ENCODE results near the gene TCF4. TPM values are rescaled to one million over a fixed set of nuclear protein-coding genes. Genes with fewer than 3 reads are reported as not detected.

The TCF4 gene
- total RNA-seq, 1 experiment from 2014 or later, result 2.3 TPM

DNA sequence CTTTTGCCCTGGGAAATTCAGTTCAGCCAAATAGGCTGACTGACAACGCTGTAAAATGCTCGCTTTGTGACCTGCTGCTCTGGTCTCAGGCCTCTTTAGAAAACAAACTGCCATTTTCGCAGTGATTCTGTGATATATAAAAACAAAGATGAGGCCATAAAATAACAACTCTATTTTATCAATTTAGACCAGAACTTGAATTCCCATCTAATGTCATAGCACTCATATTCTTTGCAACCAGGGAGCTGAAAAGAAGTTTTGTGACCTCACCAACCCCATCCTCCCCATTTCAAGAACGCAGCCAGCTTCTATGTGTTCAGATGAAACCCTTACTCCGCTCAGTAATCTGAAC lies 40.3 kb downstream of the TCF4 start:
- TF ChIP-seq SIN3A (IDR thresholded peaks at IDR 0.05; ENCODE audit: borderline replicate concordance, insufficient read depth, low read depth, low read length) (no peak), POLR2AphosphoS5 (IDR thresholded peaks at IDR 0.05; ENCODE audit: low read depth, low read length) (no peak), TCF7L2 (IDR thresholded peaks at IDR 0.05; ENCODE audit: low read depth, low read length) (no peak)
- TF ChIP-seq, protein P1, sequence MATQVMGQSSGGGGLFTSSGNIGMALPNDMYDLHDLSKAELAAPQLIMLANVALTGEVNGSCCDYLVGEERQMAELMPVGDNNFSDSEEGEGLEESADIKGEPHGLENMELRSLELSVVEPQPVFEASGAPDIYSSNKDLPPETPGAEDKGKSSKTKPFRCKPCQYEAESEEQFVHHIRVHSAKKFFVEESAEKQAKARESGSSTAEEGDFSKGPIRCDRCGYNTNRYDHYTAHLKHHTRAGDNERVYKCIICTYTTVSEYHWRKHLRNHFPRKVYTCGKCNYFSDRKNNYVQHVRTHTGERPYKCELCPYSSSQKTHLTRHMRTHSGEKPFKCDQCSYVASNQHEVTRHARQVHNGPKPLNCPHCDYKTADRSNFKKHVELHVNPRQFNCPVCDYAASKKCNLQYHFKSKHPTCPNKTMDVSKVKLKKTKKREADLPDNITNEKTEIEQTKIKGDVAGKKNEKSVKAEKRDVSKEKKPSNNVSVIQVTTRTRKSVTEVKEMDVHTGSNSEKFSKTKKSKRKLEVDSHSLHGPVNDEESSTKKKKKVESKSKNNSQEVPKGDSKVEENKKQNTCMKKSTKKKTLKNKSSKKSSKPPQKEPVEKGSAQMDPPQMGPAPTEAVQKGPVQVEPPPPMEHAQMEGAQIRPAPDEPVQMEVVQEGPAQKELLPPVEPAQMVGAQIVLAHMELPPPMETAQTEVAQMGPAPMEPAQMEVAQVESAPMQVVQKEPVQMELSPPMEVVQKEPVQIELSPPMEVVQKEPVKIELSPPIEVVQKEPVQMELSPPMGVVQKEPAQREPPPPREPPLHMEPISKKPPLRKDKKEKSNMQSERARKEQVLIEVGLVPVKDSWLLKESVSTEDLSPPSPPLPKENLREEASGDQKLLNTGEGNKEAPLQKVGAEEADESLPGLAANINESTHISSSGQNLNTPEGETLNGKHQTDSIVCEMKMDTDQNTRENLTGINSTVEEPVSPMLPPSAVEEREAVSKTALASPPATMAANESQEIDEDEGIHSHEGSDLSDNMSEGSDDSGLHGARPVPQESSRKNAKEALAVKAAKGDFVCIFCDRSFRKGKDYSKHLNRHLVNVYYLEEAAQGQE (IDR thresholded peaks at IDR 0.05; ENCODE audit: insufficient read depth in 1 of 2, low read depth in 2 of 2, low read length in 1 of 2), result no peak
- TF ChIP-seq, protein P2, sequence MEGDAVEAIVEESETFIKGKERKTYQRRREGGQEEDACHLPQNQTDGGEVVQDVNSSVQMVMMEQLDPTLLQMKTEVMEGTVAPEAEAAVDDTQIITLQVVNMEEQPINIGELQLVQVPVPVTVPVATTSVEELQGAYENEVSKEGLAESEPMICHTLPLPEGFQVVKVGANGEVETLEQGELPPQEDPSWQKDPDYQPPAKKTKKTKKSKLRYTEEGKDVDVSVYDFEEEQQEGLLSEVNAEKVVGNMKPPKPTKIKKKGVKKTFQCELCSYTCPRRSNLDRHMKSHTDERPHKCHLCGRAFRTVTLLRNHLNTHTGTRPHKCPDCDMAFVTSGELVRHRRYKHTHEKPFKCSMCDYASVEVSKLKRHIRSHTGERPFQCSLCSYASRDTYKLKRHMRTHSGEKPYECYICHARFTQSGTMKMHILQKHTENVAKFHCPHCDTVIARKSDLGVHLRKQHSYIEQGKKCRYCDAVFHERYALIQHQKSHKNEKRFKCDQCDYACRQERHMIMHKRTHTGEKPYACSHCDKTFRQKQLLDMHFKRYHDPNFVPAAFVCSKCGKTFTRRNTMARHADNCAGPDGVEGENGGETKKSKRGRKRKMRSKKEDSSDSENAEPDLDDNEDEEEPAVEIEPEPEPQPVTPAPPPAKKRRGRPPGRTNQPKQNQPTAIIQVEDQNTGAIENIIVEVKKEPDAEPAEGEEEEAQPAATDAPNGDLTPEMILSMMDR (IDR thresholded peaks at IDR 0.05), result no peak
- CTCF ChIA-PET, result no interaction called here
- intact Hi-C loops (cut with micrococcal nuclease; ENCODE audit: unreplicated experiment) (no loop called here), in situ Hi-C loops (cut with HindIII; ENCODE audit: low pct_unique_long_range_greater_than_20kb, low sequenced_read_pairs) (no loop called here)
- POLR2A ChIA-PET, result interaction anchor here (0.6 kb wide), 1 partner anchor 446 kb away, joined by 3 read pairs; no protein-coding TSS in a partner anchor
- Histone ChIP-seq H3K9me3 (ENCODE audit: control insufficient read depth, insufficient read depth, low read depth, low read length) (no peaks in the 10 kb centered on the region), H3K4me3 (ENCODE audit: low read depth in 2 of 2, low read length in 2 of 2) (no peak overlapping the region), H3K27ac (ENCODE audit: low read length) (no peak overlapping the region), H3K36me3 (ENCODE audit: control insufficient read depth, insufficient read depth, low read length) (no peaks in the 10 kb centered on the region), H3K4me1 (ENCODE audit: control insufficient read depth, insufficient read depth, low read length) (no peaks in the 10 kb centered on the region), H3K27me3 (ENCODE audit: control insufficient read depth, insufficient read depth, low read length) (no peaks in the 10 kb centered on the region)
- no TSS peak for BruUV-seq (replicated peaks)
- no peak for DNase-seq (ENCODE audit: low read depth, low spot score)
- no peak for ATAC-seq

DNA sequence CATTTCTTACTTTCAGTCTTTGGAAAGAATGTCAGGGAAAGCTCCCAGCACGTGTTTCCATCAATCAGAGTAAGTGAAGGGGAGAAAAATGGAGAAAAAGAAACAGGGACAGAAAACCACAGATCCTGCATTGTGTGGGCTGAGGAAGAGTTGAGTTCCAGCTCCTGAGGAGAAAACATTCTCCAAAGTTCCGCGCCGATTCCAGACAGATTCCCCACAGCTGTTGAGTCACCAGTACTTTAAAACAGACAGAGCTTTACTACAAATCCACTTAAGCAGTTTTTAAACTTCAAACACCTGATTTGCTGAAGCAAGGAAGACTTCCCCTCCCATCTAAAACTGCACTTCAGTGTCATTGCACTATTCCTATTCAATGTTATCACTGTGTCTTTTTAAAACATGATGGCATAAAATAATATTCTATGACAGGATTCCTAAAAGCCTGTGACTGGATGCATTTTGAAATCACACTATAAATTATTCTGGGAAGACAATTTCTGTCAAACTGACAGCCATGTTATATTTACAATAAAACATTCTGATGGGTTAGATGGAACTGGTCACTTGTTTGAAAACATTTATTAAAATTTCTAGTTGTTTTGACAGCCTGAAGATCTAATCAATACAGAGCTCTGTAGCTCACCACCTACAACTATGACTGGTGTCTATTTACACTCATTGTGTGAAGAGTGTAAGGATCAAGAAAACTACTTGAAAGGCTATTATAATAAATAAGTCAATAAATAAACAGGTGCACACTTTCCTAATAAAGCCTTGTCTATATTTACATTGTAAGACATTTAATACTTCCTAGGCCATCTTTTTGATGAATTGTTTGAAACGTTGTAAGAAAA lies 40.9 kb downstream of the TCF4 start:
- CTCF ChIA-PET, result no interaction called here
- Histone ChIP-seq H3K27ac (ENCODE audit: low read length) (no peak overlapping the region), H3K9me3 (ENCODE audit: control insufficient read depth, insufficient read depth, low read depth, low read length) (no peaks in the 10 kb centered on the region), H3K4me1 (ENCODE audit: control insufficient read depth, insufficient read depth, low read length) (no peaks in the 10 kb centered on the region), H3K27me3 (ENCODE audit: control insufficient read depth, insufficient read depth, low read length) (no peaks in the 10 kb centered on the region), H3K36me3 (ENCODE audit: control insufficient read depth, insufficient read depth, low read length) (no peaks in the 10 kb centered on the region), H3K4me3 (ENCODE audit: low read depth in 2 of 2, low read length in 2 of 2) (0 out of 4 replicates have a peak overlapping the region, but pooled peaks of 1 of the 2 experiments have one; percentile 5)
- DNase-seq (ENCODE audit: low read depth, low spot score) (no peak), ATAC-seq (no peak)
- in situ Hi-C loops (cut with HindIII; ENCODE audit: low pct_unique_long_range_greater_than_20kb, low sequenced_read_pairs), result no loop called here
- BruUV-seq (replicated peaks), result no TSS peak
- TF ChIP-seq, protein P1 (IDR thresholded peaks at IDR 0.05; ENCODE audit: insufficient read depth in 1 of 2, low read depth in 2 of 2, low read length in 1 of 2), result no peak
- TF ChIP-seq SIN3A (IDR thresholded peaks at IDR 0.05; ENCODE audit: borderline replicate concordance, insufficient read depth, low read depth, low read length), result no peak
- no peak for TF ChIP-seq TCF7L2 (IDR thresholded peaks at IDR 0.05; ENCODE audit: low read depth, low read length)
- no peak for TF ChIP-seq POLR2AphosphoS5 (IDR thresholded peaks at IDR 0.05; ENCODE audit: low read depth, low read length)
- TF ChIP-seq, protein P2 (IDR thresholded peaks at IDR 0.05), result no peak
- intact Hi-C loops (cut with micrococcal nuclease; ENCODE audit: unreplicated experiment), result no loop called here
- POLR2A ChIA-PET, result interaction anchor here (0.6 kb wide), 1 partner anchor 447 kb away, joined by 3 read pairs; no protein-coding TSS in a partner anchor

Data from Panc1 (cell line).